ENCODE data around the gene DBX1.
"Not testable (repeated sequence)": the region's sequence is repeated elsewhere in the genome, so short reads cannot be mapped to it uniquely, and the experiment has no call there.

DBX1 gene

DNA sequence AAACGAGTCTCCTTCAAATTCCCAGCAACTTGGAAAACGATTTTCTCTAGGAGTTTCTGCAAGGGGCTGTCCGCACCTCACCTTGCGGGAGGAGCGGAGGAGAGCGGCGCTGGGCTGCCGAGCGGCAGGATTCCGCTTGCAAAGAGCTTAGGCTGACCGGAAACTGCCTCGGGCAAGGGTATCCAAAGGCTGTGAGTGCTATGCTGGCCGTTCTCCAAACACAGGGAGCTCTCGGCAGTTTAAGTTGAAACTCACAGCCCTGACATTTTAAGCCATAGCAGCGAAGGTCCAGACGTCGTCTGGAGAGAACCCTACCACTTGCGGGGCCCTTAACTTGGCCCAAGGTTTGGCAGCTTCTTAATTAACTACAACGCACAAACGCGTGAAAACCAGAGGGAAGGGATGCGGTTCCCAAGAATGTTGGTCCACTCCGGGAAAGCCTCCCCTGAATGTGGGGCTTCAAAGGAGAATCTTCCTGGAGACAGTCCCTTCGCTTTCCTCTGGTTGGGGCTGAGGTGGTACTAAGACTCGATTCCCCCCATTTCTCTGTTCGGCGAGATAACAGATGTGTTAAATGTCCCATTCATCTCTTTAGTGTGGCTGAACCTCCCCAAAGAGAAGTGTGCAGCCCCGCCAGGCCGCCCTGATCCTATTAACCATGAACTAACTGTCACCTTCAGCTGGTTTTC lies 1.1 kb upstream of the DBX1 start:
- no peak for DNase-seq

DNA sequence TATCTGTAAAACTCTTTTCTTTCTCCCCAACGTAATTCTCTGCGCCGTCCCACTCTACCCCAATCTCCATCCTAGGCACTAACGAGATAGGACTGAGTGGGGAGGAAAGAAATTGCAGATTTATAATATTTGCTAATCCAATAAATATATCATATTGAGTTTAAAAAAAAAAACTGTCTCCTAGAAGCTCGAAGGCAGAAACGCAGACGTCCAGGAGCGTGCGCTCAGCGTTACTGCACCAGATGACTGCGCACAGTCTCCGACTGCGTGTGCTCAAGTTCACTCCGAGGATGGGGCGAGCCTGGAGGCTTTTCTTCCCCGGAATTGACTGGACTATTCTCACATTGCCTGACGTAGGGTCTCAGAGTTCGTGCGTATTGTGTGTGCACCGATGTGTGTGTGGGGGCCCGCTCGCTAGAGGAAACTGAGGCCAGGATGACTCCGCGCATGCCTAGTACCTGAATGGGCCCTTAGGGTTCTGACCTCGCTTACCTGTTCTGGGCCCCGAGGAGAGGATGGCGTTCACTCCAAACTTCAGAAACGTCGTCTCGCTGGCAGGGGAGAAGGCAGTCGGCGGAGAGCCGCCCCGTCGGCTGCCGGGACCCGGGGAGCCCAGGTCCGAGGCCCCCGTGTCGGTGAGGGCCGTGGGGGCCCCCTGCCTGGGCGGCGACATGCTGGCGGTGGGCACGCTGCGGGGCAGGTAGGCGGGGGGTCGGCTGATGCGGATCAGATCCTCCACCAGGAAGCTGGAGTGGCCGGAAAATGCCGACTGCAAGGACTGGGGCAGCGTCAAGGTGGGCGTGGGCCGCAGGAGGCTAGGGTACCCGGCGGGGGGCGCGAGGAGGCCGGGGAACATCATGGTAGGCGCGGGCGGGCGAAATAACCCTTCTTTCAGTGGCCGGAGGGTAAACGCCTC lies 551 bp downstream of the DBX1 start:
- no peak for DNase-seq

DNA sequence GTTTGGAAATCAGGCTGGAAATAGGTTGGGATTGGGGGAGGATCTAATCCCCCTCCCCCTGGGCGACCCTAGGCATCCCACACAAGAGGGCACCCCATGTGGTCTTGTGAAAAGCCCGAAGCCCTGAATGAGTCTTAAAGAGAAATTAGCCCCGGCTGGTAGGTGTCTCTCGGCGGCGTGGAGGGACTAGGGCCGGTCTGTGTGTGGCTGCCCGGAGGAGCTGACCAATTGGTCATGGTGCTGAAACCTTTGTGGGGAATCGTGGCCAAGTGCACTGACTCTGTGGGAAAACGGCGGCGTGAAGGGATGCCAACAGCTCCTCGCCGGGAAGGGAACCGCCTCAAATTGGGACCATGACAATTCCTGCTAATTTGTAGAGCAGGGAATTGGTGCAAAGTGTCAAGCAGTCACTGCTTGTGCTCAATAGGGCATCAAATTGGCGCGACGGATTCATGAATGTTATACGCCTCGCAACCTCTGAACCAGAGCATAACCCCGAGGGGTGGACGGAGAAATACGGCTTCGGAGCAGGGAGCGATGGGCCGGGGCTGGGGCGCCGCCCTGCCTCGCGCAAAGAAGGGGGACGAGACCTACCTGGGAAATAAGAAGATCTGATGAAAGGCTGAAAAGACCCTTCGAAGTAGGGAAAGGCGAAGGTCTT lies 1.5 kb downstream of the DBX1 start:
- peak in 1 of 2 donors; percentile 7 for DNase-seq

DNA sequence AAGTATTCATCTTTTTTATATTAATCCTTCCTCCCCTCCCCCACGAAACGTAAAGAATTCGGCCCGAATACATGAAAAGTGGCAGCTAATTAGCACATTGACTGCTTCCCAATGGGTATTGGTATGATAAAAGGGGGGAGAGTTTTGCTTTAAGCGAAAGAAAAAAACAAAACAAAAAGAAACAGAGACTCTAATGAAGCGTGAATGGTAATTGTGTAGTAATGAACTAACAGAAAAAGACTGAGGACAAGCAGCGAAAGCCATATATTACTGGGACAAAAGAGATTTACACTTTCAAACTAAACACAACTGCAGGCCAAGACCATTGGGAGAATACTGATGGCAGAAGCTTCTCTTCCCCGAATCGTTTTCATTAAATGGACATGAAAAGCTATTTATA lies 2.5 kb downstream of the DBX1 start:
- no peak for DNase-seq

- DNase-seq, result no peak
Measured at GRCh38 chr11:20156876-20157613, 3.2 kb downstream of the DBX1 start.

DNA sequence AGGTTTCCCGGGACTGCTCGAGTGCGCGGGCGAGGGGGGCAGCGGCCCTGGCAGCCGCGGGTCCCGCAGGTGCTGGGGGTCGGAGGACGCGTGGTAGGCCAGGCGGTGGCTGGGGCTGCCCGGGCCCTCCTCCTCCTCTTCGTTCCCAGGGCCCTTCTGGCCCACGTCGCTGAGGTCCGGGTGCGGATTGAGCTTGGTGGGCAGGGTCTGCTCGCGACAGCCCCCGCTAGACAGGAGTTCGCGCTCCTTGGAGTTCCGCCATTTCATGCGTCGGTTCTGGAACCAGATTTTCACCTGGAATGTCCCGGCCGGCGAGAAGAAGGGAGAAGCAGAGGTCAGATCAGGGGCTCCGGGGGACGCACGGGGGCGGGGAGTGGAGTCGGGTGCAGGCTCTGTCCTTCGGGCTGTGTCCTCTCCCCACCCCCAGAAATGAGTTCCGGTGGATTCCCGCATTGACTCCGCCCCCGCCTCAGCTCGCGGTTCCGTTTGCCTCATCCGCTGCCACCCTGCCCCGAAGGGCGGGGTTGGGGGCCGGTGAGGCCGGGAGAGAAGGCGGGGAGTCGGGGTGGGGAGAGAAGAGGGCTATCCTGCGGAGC lies 3.9 kb downstream of the DBX1 start:
- no peak for DNase-seq

DNA sequence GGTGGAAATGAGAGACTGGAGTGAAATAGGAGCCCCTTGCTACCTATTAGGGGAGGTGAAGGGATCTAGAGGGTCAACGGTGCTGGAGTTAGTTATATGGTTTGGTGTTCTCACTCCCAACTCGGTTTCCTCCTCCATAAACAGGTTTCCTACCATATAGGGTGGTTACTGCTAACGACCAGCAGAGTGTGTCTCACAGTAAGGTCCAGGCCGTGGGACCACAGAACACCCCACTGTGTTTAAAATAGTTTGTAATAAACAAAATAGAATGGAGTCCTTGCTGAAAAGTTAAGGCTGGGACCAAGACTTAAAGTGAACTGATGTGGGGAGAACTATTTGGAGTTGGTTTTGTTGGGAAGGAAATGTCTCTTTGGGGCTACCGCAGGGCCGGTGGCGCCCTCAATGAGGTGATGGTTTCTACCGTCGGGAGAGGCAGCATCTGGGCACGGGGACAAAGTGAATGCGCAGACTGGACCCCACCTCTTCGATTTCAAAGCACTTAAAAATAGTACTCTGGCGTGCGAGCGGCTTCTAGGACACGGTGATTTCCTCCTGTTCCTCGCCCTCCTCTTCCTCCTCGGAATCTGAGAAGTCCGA lies 4.5 kb downstream of the DBX1 start:
- no peak for DNase-seq

GRCh38 chr11:20154381-20154780 lies 5.9 kb downstream of the DBX1 start:
- DNase-seq, result no peak

GRCh38 chr11:20138707-20139106 lies 21.6 kb downstream of the DBX1 start:
- no peak for DNase-seq

- no peak for DNase-seq
Measured at GRCh38 chr11:20137637-20138036, 22.6 kb downstream of the DBX1 start.

GRCh38 chr11:20134991-20135736 lies 25.1 kb downstream of the DBX1 start:
- no peak for DNase-seq

- DNase-seq, result no peak
Measured at GRCh38 chr11:20132667-20133039, 27.6 kb downstream of the DBX1 start.

- peak; percentile 35 to 55 for DNase-seq
Measured at GRCh38 chr11:20131788-20132666, 28.2 kb downstream of the DBX1 start.

DNA sequence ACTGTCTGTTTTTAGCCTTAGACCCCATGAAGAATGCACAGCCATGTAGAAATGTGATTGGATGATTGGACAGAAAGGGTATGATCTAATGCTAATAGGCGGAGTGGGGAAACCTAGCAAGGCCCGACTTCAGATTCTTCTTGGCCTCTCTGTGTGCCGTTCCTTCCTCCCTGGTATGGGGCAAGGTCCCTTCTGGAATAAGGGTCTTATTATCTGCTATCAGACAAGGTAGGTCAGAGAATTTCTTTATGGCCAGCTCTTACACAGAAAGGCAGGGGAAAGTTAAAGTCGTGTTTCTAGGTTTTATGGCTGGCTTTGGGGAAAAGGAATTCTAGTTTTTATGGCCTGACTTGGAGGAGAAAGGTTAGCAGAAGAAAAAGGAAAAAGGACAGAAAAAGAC lies 30.6 kb downstream of the DBX1 start:
- no peak for DNase-seq

DNA sequence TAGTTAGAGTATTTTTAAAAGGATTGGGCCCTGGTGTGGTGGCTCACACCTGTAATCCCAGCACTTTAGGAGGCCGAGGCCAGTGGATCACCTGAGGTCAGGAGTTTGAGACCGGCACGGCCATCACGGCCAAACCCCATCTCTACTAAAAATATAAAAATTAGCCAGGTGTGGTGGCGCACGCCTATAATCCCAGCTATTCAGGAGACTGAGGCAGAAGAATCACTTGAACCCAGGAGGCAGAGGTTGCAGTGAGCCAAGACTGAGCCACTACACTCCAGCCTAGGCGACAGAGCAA lies 31.8 kb downstream of the DBX1 start:
- not testable (repeated sequence) for DNase-seq

GRCh38 chr11:20127671-20128527 lies 32.4 kb downstream of the DBX1 start:
- DNase-seq, result peak; percentile 54 to 75

- DNase-seq, result no peak
Measured at GRCh38 chr11:20126724-20127123, 33.6 kb downstream of the DBX1 start.

DNA sequence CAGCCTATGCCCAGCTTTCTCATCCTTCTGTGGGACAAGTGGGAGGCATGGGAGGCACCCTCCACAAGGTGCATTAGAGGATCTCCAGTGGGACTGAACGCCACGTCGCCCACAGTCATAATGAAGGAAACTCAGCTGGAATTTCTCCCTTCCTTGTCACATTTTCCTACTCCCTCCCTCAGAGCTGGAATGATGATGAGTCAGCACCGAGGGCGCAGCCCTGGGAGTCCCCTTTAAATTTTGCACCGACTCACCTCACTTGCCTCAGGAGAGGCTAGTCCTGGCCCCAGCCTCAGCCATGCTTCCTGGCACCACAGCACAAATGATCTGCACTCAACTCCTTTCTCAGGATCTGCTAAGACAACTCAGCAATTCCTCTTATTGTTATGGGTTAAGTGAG lies 34.3 kb downstream of the DBX1 start:
- no peak for DNase-seq

GRCh38 chr11:20122131-20122530 lies 38.1 kb downstream of the DBX1 start:
- no peak for DNase-seq
